ENCODE measurements around the gene DYRK2.

DYRK2 gene

DNA sequence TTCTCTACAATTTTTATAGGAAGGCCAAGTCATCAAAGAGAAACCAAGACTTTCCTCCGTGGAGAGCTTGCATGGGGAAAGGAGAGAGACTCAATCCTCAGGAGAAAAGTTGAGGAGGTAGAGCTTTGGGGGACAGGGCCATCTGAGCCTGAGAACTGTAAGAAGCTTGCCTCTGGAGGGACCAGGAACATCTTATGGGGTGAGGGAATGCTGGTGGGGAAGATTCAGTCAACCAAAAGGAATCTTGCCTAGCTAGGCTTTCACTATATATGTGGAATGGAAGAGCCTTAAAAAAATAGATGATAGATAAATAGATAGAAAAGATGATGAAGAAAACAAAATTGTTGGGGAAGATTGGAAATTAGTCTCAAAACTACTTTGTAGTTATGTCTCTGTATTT is 63.5 kb downstream of the DYRK2 start:
- TF ChIP-seq, protein P1, sequence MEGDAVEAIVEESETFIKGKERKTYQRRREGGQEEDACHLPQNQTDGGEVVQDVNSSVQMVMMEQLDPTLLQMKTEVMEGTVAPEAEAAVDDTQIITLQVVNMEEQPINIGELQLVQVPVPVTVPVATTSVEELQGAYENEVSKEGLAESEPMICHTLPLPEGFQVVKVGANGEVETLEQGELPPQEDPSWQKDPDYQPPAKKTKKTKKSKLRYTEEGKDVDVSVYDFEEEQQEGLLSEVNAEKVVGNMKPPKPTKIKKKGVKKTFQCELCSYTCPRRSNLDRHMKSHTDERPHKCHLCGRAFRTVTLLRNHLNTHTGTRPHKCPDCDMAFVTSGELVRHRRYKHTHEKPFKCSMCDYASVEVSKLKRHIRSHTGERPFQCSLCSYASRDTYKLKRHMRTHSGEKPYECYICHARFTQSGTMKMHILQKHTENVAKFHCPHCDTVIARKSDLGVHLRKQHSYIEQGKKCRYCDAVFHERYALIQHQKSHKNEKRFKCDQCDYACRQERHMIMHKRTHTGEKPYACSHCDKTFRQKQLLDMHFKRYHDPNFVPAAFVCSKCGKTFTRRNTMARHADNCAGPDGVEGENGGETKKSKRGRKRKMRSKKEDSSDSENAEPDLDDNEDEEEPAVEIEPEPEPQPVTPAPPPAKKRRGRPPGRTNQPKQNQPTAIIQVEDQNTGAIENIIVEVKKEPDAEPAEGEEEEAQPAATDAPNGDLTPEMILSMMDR (IDR thresholded peaks at IDR 0.05; ENCODE audit: low read depth, low read length, missing control alignments) = no peak
- no peak for DNase-seq (ENCODE audit: low read depth)
- in situ Hi-C loops (cut with HindIII; ENCODE audit: low sequenced_read_pairs) = loop anchor here (5.0 kb wide), 1 partner anchor 80 kb away; no protein-coding TSS in a partner anchor
- no peak overlapping the region for H3K4me3 ChIP-seq (ENCODE audit: low read depth, low read length)

DNA sequence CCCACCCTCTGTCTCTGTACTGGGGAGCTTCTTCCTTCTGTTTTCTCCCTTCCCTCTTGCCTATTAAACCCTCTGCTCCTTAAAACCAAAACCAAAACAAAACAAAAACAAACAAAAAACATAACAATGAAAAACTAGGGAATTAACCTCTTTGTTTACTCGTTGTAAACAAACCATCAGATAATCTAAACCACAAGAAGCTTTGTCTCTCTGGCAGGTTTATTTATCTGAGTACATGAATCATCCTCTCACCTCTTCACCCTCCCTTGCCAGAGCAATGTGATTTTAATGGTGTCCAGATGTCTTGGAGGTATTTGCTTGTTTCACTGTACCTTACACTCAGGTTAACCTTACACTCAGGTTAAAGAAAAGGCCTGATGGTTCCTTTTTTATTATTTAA is 66.1 kb downstream of the DYRK2 start:
- DNase-seq (ENCODE audit: low read depth) = no peak
- TF ChIP-seq, protein P1 (IDR thresholded peaks at IDR 0.05; ENCODE audit: low read depth, low read length, missing control alignments) = no peak
- H3K4me3 ChIP-seq (ENCODE audit: low read depth, low read length) = no peak overlapping the region
- in situ Hi-C loops (cut with HindIII; ENCODE audit: low sequenced_read_pairs) = loop anchor here (5.0 kb wide), 1 partner anchor 78 kb away; no protein-coding TSS in a partner anchor

Measured in astrocyte of the cerebellum (primary cell).